Transverse colon (tissue), 4 donors: ENCODE measurements around the gene PPP4R3A. TPM values are rescaled to one million over a fixed set of nuclear protein-coding genes. Genes with fewer than 3 reads are reported as not detected.

Source experiments
- DNase-seq: peaks from one replicate; pipeline ENCODE4 v3.0.0-alpha.2; 2019
- H3K27ac ChIP-seq, 4 donors: fragments of 200-600 bp; sonication (generic); 2 replicates each; pipeline ENCODE4 v1.5.1; 2016 to 2018; ENCODE audit warnings: inconsistent platforms in 4 of 4
- H3K27me3 ChIP-seq: fragments of 200-600 bp; sonication (generic); 2 replicates; pipeline ENCODE4 v1.5.1; 2017; ENCODE audit warnings: inconsistent platforms
- H3K36me3 ChIP-seq, 4 donors: fragments of 200-600 bp; sonication (generic); 2 replicates each; pipeline ENCODE4 v1.5.1; 2017 to 2019; ENCODE audit warnings: inconsistent platforms in 4 of 4
- H3K4me1 ChIP-seq, 4 donors: fragments of 200-600 bp; sonication (generic); 2 replicates each; pipeline ENCODE4 v1.5.1; 2017 to 2020; ENCODE audit warnings: inconsistent platforms in 4 of 4
- H3K4me3 ChIP-seq, 4 donors: fragments of 200-600 bp; sonication (generic); 1 replicate in 1 of 4; 2 replicates in 3 of 4; pipeline versions ENCODE4 v1.5.1 to v1.6.1; 2017 to 2019; ENCODE audit warnings: inconsistent platforms in 4 of 4
- H3K9me3 ChIP-seq, 2 donors: fragments of 200-600 bp; sonication (generic); 2 replicates each; pipeline ENCODE4 v1.5.1; 2017 to 2019; ENCODE audit warnings: inconsistent platforms in 2 of 2
- EP300 ChIP-seq: sonication (generic); formaldehyde crosslinking; IDR thresholded peaks from one replicate; pipeline ENCODE4 v1.6.1; 2017; ENCODE audit warnings: antibody characterized with exemption, low read depth
- POLR2A ChIP-seq: fragments of 450-650 bp; IDR thresholded peaks from one replicate; pipeline ENCODE4 v1.6.1; 2016; ENCODE audit warnings: antibody characterized with exemption, mild to moderate bottlenecking, moderate library complexity
- POLR2AphosphoS5 ChIP-seq, 3 donors: sonication (generic); formaldehyde crosslinking; IDR thresholded peaks; one replicate each; pipeline ENCODE4 v1.6.1; 2016; ENCODE audit warnings: antibody characterized with exemption in 3 of 3
- whole genome bisulfite sequencing, 2 donors: methylation state at CpG; one replicate each; pipeline ENCODE4 v1.1.5; 2018; ENCODE audit warnings: low coverage in 1 of 2; 5-methylcytosine and 5-hydroxymethylcytosine counted together
- in situ Hi-C, 4 donors: fragments of 200-750 bp; cut with MboI; loops; one replicate each; pipeline versions ENCODE4 v1.15.0 to v1.15.1; 2017; ENCODE audit warnings: low sequenced_read_pairs in 3 of 4, low pct_ligation_motif_present in 1 of 4, low pct_unique_long_range_greater_than_20kb in 1 of 4
- intact Hi-C: fragments of 100-400 bp; cut with DNase I; formaldehyde crosslinking; loops from one replicate; pipeline ENCODE4 v1.15.1; 2023; ENCODE audit warnings: low total_unique reads
- total RNA-seq, 4 donors: library from RNA; depleted of rRNA; stranded (reverse); fragments of >200 nt; gene quantifications; one replicate each; pipeline ENCODE4 v1.1.0, GENCODE V29; 2016
- TF ChIP-seq, protein P1 (sequence below), 5 experiments: fragments of 200-600 bp in 3 of 5; fragments of 450-650 bp in 2 of 5; sonication (generic) in 3 of 5; IDR thresholded peaks; 1 replicate in 2 of 5; 2 replicates in 3 of 5; pipeline ENCODE4 v1.5.1; 2016 to 2017; ENCODE audit warnings: antibody characterized with exemption in 5 of 5, inconsistent platforms in 3 of 5, mild to moderate bottlenecking in 2 of 5, moderate library complexity in 1 of 5

Gene PPP4R3A
- total RNA-seq, 4 donors from 2014 or later, result 79.4 to 121 (median 106) TPM

GRCh38 chr14:91419451-91419850 is 90.7 kb downstream of the PPP4R3A start:
- no peaks in the 10 kb centered on the region for H3K9me3 ChIP-seq
- no peaks in the 10 kb centered on the region for H3K36me3 ChIP-seq
- no peak overlapping the region for H3K27ac ChIP-seq
- WGBS, 2 donors, result 26 to 46% methylated on average over 3 of the region's 3 CpGs
- H3K4me3 ChIP-seq, result no peak overlapping the region
- DNase-seq, result no peak
- TF ChIP-seq POLR2AphosphoS5 (IDR thresholded peaks at IDR 0.05) (no peak), POLR2A (no peak), EP300 (no peak)
- TF ChIP-seq, protein P1, sequence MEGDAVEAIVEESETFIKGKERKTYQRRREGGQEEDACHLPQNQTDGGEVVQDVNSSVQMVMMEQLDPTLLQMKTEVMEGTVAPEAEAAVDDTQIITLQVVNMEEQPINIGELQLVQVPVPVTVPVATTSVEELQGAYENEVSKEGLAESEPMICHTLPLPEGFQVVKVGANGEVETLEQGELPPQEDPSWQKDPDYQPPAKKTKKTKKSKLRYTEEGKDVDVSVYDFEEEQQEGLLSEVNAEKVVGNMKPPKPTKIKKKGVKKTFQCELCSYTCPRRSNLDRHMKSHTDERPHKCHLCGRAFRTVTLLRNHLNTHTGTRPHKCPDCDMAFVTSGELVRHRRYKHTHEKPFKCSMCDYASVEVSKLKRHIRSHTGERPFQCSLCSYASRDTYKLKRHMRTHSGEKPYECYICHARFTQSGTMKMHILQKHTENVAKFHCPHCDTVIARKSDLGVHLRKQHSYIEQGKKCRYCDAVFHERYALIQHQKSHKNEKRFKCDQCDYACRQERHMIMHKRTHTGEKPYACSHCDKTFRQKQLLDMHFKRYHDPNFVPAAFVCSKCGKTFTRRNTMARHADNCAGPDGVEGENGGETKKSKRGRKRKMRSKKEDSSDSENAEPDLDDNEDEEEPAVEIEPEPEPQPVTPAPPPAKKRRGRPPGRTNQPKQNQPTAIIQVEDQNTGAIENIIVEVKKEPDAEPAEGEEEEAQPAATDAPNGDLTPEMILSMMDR (IDR thresholded peaks at IDR 0.05), result no peak
- in situ Hi-C loops (loop anchor here in 1 of 4 donors (25.0 kb wide), 1 partner anchor 107 kb away; no protein-coding TSS in a partner anchor), intact Hi-C loops (loop anchor here (5.0 kb wide), 1 partner anchor 97 kb away; no protein-coding TSS in a partner anchor)
- no peaks in the 10 kb centered on the region for H3K27me3 ChIP-seq
- H3K4me1 ChIP-seq, result peaks cover 7 to 35% (median 22%) of the 10 kb centered on the region in 4 donors

DNA sequence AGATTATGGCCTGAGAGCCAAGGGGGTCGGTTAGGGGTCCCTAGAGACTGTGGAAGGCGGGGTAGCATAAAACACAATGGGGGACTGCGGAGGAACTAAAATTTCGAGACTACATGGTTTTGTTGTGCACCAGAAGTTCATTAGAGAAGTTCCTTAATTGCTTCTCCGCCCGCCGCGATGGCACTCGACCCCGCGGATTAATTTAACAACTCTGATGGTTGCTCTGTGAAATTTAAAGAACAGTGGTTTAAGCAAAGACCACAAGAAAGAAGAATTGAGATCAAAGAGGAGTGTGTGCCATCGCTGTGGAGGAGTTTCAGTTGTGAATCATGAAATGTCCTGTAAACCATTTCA is 91.1 kb downstream of the PPP4R3A start:
- Histone ChIP-seq H3K36me3 (no peaks in the 10 kb centered on the region), H3K9me3 (no peaks in the 10 kb centered on the region), H3K27ac (peak overlapping the region in 3 of 4 donors; percentile 71 to 89 (median 88)), H3K4me3 (peak overlapping the region in 2 of 4 donors; percentile 82 to 85), H3K27me3 (no peaks in the 10 kb centered on the region), H3K4me1 (peaks cover 7 to 39% (median 26%) of the 10 kb centered on the region in 4 donors)
- in situ Hi-C loops, result loop anchor here in 1 of 4 donors (25.0 kb wide), 1 partner anchor 107 kb away; no protein-coding TSS in a partner anchor
- no peak for DNase-seq
- TF ChIP-seq, protein P1 (IDR thresholded peaks at IDR 0.05), result peak in 1 of 5 experiments; percentile 4
- TF ChIP-seq POLR2AphosphoS5 (IDR thresholded peaks at IDR 0.05), result no peak
- intact Hi-C loops, result loop anchor here (5.0 kb wide), 1 partner anchor 97 kb away; no protein-coding TSS in a partner anchor
- WGBS, 2 donors, result 30 to 57% methylated on average over 1 to 12 of the region's 12 CpGs

- H3K9me3 ChIP-seq, result no peaks in the 10 kb centered on the region
- peak overlapping the region; percentile 11 to 85 (median 76) for H3K4me3 ChIP-seq
- in situ Hi-C loops, result loop anchor here in 1 of 4 donors (25.0 kb wide), 1 partner anchor 106 kb away; no protein-coding TSS in a partner anchor
- no peaks in the 10 kb centered on the region for H3K36me3 ChIP-seq
- 3% methylated on average over 37 of the region's 42 CpGs; no CpG with 5 or more reads in 1 of the 2 donors for WGBS, 2 donors
- H3K27me3 ChIP-seq, result no peaks in the 10 kb centered on the region
- DNase-seq, result peak; percentile 81
- intact Hi-C loops, result loop anchor here (5.0 kb wide), 1 partner anchor 96 kb away; no protein-coding TSS in a partner anchor
- peak overlapping the region; percentile 71 to 89 (median 83) for H3K27ac ChIP-seq
- peaks cover 7 to 44% (median 28%) of the 10 kb centered on the region in 4 donors for H3K4me1 ChIP-seq
- TF ChIP-seq, protein P1 (IDR thresholded peaks at IDR 0.05), result peak; percentile 98 to 100 (median 99)
- TF ChIP-seq POLR2AphosphoS5 (IDR thresholded peaks at IDR 0.05), result no peak
- TF ChIP-seq POLR2A, result no peak
- TF ChIP-seq EP300, result no peak
Observed at GRCh38 chr14:91418387-91419043, 91.6 kb downstream of the PPP4R3A start.

GRCh38 chr14:91417983-91418386 is 92.1 kb downstream of the PPP4R3A start:
- in situ Hi-C loops, result loop anchor here in 1 of 4 donors (25.0 kb wide), 1 partner anchor 106 kb away; no protein-coding TSS in a partner anchor
- Histone ChIP-seq H3K4me1 (peaks cover 7 to 44% (median 28%) of the 10 kb centered on the region in 4 donors), H3K36me3 (no peaks in the 10 kb centered on the region), H3K4me3 (peak overlapping the region; percentile 11 to 85 (median 76)), H3K27me3 (no peaks in the 10 kb centered on the region), H3K27ac (peak overlapping the region; percentile 71 to 89 (median 83)), H3K9me3 (no peaks in the 10 kb centered on the region)
- WGBS, 2 donors, result 1% methylated on average over 43 of the region's 53 CpGs; no CpG with 5 or more reads in 1 of the 2 donors
- no peak for TF ChIP-seq POLR2AphosphoS5 (IDR thresholded peaks at IDR 0.05)
- TF ChIP-seq POLR2A, result no peak
- TF ChIP-seq EP300, result no peak
- TF ChIP-seq, protein P1 (IDR thresholded peaks at IDR 0.05), result no peak
- peak; percentile 58 for DNase-seq
- intact Hi-C loops, result loop anchor here (5.0 kb wide), 1 partner anchor 96 kb away; no protein-coding TSS in a partner anchor
